K562 (cell line): ENCODE results near the gene NUCKS1. TPM values are rescaled to one million over a fixed set of nuclear protein-coding genes. Genes with fewer than 3 reads are reported as not detected.

Source experiments
- ARID3A ChIP-seq: IDR thresholded peaks from 2 replicates; pipeline ENCODE4 v1.6.1; 2012; ENCODE audit warnings: low read depth, low read length, improper control_type of control experiment, borderline replicate concordance
- E4F1 ChIP-seq: fragments of 250-450 bp; sonication (Bioruptor Pico); IDR thresholded peaks from 2 replicates; pipeline ENCODE4 v1.5.0; 2021; ENCODE audit warnings: mild to moderate bottlenecking, borderline replicate concordance
- EGR1 ChIP-seq: fragments of 450-650 bp; conservative IDR thresholded peaks from 2 replicates; pipeline ENCODE4 v1.6.1; 2017; ENCODE audit warnings: mild to moderate bottlenecking
- HMGXB4 ChIP-seq: sonication (generic); formaldehyde crosslinking; IDR thresholded peaks from 2 replicates; pipeline ENCODE4 v1.8.1; 2023; ENCODE audit warnings: mild to moderate bottlenecking, missing genetic modification reagents
- STAT5A ChIP-seq: IDR thresholded peaks from 2 replicates; pipeline ENCODE4 v1.6.1; 2012; ENCODE audit warnings: low read length, inconsistent platforms, borderline replicate concordance
- ZNF395 ChIP-seq: fragments of 200-800 bp; sonication (Bioruptor generic); IDR thresholded peaks from 2 replicates; pipeline ENCODE4 v1.6.1; 2017; ENCODE audit warnings: missing genetic modification characterization, missing compliant biosample characterization
- polyA plus RNA-seq, 8 experiments: library from polyadenylated mRNA; depleted of rRNA in 4 of 8; stranded (reverse) in 5 of 8; unstranded in 3 of 8; fragments of >200 nt; fragmentation: Nextera tagmentation in 2 of 8; fragmentation: Illumina TruSeq in 1 of 8; extraction: Ambion mirVana in 2 of 8; extraction: Trizol in 1 of 8; gene quantifications; 2 replicates each; pipeline versions ENCODE4 v1.2.1 to v1.2.3, GENCODE V29; 2011 to 2014; ENCODE audit warnings: inconsistent platforms in 1 of 8, missing spikeins in 1 of 8
- total RNA-seq, 7 experiments: library from RNA; depleted of rRNA in 6 of 7; stranded (reverse); fragments of >200 nt in 6 of 7; fragmentation: Illumina TruSeq in 2 of 7; extraction: Trizol in 2 of 7; gene quantifications; 2 replicates each; pipeline versions ENCODE4 v1.2.1 to v1.2.3, GENCODE V29; 2011 to 2021; ENCODE audit warnings: low replicate concordance in 1 of 7

NUCKS1 gene
- total and polyA plus RNA-seq, 9 of the 15 experiments (the other 6 are each of a cell fraction or from before 2014, with no cell fraction given) = 66.7 to 244 (median 149) TPM

- TF ChIP-seq HMGXB4 (no peak), EGR1 (no peak; the same call in 1 of the 2 replicates), ZNF395 (CRISPR knock-in tag) (peak; percentile 68; the same call in 1 of the 2 replicates), E4F1 (CRISPR knock-in tag) (no peak), STAT5A (no peak), ARID3A (no peak)
Measured at GRCh38 chr1:205775015-205775716, 25.2 kb upstream of the NUCKS1 start, which contains the start of gene RAB29 (continued).
